Measurements from ENCODE around the gene NKX6-2. TPM values are rescaled to one million over a fixed set of nuclear protein-coding genes. Genes with fewer than 3 reads are reported as not detected.
"Not testable (repeated sequence)": the region's sequence is repeated elsewhere in the genome, so short reads cannot be mapped to it uniquely, and the experiment has no call there.

Gene NKX6-2
- 0.80 and 2.1 TPM in 2 replicates for polyA plus RNA-seq (2014; cell fraction: cytosol; rRNA removed)
- 1.7 and 2.6 TPM in 2 replicates for polyA plus RNA-seq (2014; cell fraction: nucleus; rRNA removed)

DNA sequence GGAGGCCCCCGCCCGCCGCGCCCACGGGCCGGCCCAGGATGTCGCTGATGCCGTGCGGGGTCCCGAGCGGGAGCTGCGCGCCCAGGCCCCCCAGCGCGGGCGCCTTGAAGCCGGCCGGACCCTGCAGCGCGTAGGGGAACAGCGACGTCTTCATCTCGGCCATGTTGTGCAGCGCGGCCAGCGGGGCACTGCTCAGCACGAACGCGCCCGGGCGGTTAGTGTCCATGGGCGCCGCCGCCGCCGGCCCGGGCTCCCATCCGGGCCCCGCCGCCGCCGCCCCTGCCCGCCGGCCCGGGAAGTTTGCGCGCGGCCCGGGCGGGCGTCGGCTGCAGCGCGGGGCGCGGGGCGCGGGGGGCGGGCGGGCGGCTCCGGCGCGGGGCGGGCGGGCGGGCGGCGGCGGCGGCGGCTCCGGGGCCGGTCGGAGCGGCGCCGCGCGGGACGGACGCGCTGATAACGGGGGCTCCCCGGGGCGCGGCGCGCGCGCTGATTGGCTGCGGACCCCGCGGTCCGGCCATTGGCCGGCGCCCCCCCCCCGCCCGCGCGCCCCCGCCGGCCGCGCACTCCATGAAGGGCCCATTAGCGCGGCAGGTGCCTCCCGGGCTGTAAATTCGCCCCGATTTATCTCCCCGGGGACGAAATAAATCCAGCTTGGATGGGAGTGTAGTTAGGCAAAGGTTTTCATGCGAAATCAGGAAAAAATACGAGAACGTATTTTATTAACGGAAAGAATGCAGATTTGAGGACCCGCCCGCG lies at the start of gene NKX6-2:
TSS of gene NKX6-2 (minus strand) at position 425 of the 753 bp plus-strand sequence. CDS start at position 226, 199 bp downstream.
- DNase-seq (ENCODE audit: low spot score) = no peak

DNA sequence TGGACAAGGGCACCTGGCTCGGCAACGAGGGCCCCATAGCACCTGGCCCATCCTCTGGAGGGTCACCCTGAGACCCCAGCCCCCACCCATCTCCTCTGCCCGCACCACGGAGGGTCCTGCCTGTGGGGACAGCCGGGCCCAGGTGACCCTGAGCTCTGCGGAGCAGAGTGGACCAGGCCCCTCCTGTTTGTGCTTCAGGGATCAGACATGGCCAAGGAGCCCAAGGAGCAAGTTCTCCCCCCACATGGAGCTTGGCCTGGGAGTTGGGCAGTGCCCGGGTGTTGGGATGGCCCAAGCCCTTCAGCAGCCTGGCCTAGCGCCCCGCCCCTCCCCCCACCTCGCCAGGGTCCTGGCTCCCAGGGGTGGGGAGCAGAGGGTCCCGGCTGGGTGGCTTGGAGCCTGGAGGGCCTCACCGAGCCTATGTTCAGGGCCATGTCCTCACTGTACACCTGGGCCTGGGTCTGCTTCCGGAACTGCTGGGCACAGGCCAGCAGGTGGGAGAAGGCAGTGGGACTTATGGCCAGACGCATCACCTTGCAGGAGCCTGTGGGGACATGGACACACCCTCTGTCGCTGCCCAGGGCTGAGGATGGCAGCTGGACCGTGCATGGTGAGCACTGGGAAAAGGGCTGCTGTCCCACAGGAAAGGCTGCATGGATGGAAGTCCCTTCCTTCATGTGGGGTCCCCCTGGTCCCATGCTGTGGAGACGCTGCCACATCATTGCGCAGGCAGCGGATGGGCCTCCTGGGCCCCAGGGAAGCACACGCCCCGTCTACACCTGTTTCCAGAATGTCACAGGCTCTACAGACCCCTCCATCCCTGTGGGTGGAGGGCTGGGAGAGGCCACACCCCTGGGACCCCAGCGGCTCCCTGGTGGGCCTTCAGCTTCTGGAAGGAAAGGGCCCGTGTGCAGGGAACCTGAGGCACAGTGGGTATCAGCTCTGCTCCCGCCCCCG lies 49.2 kb upstream of the NKX6-2 start:
- DNase-seq (ENCODE audit: low spot score) = no peak

DNA sequence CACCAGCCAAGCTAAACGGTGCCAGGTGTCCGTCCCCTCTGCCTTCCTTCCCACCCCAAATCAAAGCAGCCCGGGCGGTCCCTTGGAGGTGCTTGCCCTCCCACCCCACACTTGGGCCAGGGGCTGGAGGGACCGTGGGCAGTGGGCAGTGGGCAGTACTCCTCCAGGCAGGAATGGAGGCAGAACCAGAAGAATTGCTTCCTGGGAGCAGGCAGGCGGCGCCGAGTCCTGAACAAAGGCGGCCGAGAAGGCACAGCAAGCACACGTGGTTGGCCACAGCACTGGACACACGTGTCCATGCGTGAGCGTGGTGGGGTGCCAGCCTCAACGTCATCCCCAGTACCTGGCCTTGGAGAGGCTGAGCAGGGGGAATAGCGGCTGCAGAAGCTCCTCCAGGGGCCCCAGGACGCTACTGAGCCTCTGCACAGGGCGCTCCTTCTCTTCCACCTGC lies 48.4 kb upstream of the NKX6-2 start:
- no peak for DNase-seq (ENCODE audit: low spot score)

GRCh38 chr10:132833421-132834111 lies 47.6 kb upstream of the NKX6-2 start:
- no peak for DNase-seq (ENCODE audit: low spot score)

- no peak for DNase-seq (ENCODE audit: low spot score)
These were observed 46.4 kb upstream of the NKX6-2 start for GRCh38 chr10:132832186-132832969.

GRCh38 chr10:132829403-132829802 lies 43.5 kb upstream of the NKX6-2 start:
- DNase-seq (ENCODE audit: low spot score) = no peak

GRCh38 chr10:132828681-132829080 lies 42.7 kb upstream of the NKX6-2 start:
- no peak for DNase-seq (ENCODE audit: low spot score)

GRCh38 chr10:132827861-132828539 lies 42.1 kb upstream of the NKX6-2 start:
- no peak for DNase-seq (ENCODE audit: low spot score)

- no peak for DNase-seq (ENCODE audit: low spot score)
These were observed 41.5 kb upstream of the NKX6-2 start for GRCh38 chr10:132827423-132827789.

DNA sequence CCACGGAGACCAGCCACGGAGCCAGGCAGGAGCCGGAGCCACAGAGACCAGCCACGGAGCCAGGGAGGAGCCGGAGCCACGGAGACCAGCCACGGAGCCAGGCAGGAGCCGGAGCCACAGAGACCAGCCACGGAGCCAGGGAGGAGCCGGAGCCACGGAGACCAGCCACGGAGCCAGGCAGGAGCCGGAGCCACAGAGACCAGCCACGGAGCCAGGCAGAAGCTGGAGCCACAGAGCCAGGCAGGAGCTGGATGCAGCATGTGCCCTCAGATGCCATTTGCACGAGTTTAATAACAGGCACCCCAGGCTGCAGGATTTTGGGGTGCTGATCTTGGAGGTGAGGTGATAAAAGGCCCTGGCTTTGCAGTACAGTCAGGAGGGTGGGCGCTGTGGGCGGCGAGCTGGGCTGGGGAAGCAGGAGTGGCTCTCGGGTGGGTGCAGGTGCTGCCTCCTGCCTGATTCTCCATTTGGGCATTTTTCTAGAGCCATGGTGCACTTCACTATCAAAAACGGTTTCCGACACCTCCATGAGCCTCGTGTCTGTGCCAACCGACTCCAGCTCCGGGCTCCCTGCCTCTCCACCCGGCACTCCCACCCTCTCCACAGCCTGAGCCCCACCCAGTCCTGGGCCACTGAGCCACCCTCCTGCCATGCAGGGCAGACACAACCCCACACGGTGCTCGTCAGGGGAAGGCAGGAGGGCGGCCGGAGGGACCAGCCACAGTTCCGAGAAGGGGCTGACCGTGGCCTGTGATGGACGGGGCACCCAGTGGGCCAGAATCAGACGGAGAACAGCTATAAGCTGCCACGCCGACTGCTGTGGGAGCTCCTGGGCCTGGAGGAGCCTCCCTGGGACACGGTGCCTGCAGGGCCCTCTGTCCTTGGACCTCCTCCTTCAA lies 40.8 kb upstream of the NKX6-2 start:
- DNase-seq (ENCODE audit: low spot score) = no peak

GRCh38 chr10:132825783-132826523 lies 40.0 kb upstream of the NKX6-2 start:
- not testable (repeated sequence) for DNase-seq (ENCODE audit: low spot score)

GRCh38 chr10:132820056-132820455 lies 34.1 kb upstream of the NKX6-2 start:
- no peak for DNase-seq (ENCODE audit: low spot score)

DNA sequence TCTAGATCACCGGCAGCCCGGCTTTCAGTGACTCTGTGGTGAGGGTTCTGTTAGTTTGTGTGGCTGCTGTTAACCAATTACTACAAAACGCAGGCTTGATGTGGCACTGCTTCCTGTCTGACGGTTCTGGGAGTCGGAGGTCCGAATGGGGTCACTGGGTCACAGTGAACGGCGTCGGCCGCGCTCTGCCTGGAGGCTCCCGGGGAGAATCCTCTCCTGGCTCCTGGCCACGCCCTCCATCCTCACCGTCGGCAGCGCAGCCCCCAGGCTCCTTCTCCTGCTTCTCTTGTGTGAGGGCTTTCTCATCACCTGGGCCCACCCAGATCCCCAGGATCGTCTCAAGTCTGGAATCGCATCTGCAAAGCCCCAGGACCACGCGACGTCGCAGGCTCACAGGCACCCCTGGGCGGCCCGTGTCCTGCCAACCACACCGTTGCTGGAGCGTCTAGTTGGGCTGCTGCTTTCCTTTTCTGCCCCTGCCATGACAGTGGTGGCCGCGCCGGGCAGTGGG lies 31.8 kb upstream of the NKX6-2 start:
- DNase-seq (ENCODE audit: low spot score) = no peak

GRCh38 chr10:132816718-132817117 lies 30.8 kb upstream of the NKX6-2 start:
- DNase-seq (ENCODE audit: low spot score) = no peak

GRCh38 chr10:132815168-132815857 lies 29.4 kb upstream of the NKX6-2 start:
- no peak for DNase-seq (ENCODE audit: low spot score)

DNA sequence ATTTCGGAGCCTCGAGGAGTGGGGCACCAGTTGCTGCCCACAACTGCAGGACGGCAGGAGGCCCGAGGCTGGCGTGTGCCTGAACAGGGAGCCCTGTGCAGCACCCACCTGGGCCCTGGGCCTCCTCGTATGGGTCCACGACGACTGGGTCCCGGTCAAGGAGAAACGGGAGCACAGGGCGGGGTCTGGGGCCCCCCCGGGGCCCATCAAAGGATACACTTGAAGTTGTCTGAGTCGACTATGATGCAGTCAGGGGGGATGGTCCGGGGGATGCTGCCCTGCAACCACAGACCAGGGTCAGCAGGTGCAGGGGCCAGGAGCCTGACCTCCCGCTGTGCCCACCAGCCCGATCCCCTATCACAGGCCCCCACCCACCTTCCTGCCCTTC lies 28.5 kb upstream of the NKX6-2 start:
- no peak for DNase-seq (ENCODE audit: low spot score)

GRCh38 chr10:132813560-132814468 lies 27.9 kb upstream of the NKX6-2 start:
- DNase-seq (ENCODE audit: low spot score) = no peak

Measured in SK-N-DZ (cell line).